A673 (cell line): ENCODE results near the gene ASTN1.

ENCODE experiments used
- EZH2 ChIP-seq: fragments of 200-600 bp; sonication (generic); IDR thresholded peaks from 2 replicates; pipeline ENCODE4 v1.6.1; 2017; ENCODE audit warnings: borderline replicate concordance, low read depth, mild to moderate bottlenecking, mixed read lengths, antibody characterized with exemption, low read length; ENCODE audit not compliant: poor library complexity, severe bottlenecking
- TF ChIP-seq, protein P1 (sequence below): fragments of 300-800, 200-600 bp; sonication (generic); conservative IDR thresholded peaks from 2 replicates; pipeline ENCODE4 v1.5.1; 2017; ENCODE audit warnings: low read depth, mild to moderate bottlenecking, antibody characterized with exemption, low read length, moderate library complexity, mixed read lengths

DNA sequence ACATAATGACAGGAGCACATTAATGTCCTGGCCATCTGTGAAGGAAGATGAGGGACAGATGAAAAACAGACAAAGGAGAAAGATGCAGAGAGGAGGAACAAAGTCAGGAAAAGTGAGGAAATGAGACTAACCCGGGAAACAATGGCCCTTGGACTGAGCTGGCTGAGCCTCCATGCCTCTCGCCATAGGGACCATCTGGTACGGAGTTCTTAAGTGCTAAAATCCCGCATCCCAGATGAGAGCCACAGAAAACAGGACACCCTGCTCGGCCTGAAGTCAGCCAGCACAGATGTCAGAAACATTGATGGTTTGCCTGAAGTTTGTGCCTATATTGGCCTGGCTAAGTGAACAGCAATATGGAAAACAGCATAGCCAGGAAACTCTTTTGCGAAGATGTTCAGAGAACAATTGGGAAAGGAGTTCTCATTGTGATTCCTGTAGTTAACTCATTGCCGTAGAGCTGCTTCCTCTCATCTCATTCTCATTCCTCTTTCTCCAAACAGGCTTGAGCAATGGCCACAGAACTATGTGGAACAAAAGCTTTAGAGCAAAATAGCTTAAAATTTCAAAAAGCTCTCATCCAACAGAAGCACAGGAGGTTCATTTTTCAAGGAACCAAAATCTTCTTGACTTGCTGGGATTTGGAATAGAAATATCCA is 96.6 kb downstream of the ASTN1 start:
- no peak for TF ChIP-seq EZH2
- TF ChIP-seq, protein P1, sequence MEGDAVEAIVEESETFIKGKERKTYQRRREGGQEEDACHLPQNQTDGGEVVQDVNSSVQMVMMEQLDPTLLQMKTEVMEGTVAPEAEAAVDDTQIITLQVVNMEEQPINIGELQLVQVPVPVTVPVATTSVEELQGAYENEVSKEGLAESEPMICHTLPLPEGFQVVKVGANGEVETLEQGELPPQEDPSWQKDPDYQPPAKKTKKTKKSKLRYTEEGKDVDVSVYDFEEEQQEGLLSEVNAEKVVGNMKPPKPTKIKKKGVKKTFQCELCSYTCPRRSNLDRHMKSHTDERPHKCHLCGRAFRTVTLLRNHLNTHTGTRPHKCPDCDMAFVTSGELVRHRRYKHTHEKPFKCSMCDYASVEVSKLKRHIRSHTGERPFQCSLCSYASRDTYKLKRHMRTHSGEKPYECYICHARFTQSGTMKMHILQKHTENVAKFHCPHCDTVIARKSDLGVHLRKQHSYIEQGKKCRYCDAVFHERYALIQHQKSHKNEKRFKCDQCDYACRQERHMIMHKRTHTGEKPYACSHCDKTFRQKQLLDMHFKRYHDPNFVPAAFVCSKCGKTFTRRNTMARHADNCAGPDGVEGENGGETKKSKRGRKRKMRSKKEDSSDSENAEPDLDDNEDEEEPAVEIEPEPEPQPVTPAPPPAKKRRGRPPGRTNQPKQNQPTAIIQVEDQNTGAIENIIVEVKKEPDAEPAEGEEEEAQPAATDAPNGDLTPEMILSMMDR, result no peak
